NCI-H2196 treated with DMSO at 0.1 percent for 48 hours (cell line): ENCODE results near the gene P2RX2.

Experiments
- DNase-seq: peaks from one replicate; lab custom pipeline; 2025; ENCODE audit not compliant: unreplicated experiment; lab: John Stamatoyannopoulos, UW

The P2RX2 gene

GRCh38 chr12:132619386-132620112, 973 bp downstream of the P2RX2 start:
- DNase-seq: no peak

- no peak for DNase-seq
Observed at GRCh38 chr12:132620113-132620898, 1.7 kb downstream of the P2RX2 start.

GRCh38 chr12:132620899-132621656, 2.5 kb downstream of the P2RX2 start:
- no peak for DNase-seq

GRCh38 chr12:132621657-132622435, 3.3 kb downstream of the P2RX2 start:
- DNase-seq: no peak

GRCh38 chr12:132622437-132623071, 4.0 kb downstream of the P2RX2 start:
- no peak for DNase-seq

GRCh38 chr12:132623072-132623869, 4.7 kb downstream of the P2RX2 start:
- DNase-seq: no peak

GRCh38 chr12:132624186-132624855, 5.7 kb downstream of the P2RX2 start:
- DNase-seq: no peak

GRCh38 chr12:132624910-132625630, 6.5 kb downstream of the P2RX2 start:
- no peak for DNase-seq

- no peak for DNase-seq
Observed at GRCh38 chr12:132625731-132626430, 7.3 kb downstream of the P2RX2 start.

- no peak for DNase-seq
Observed at GRCh38 chr12:132629330-132629729, 10.8 kb downstream of the P2RX2 start.

- no peak for DNase-seq
Observed at GRCh38 chr12:132630672-132631071, 12.1 kb downstream of the P2RX2 start.

- DNase-seq: no peak
Observed at GRCh38 chr12:132631666-132632065, 13.1 kb downstream of the P2RX2 start.

GRCh38 chr12:132632521-132633228, 14.1 kb downstream of the P2RX2 start:
- DNase-seq: no peak

GRCh38 chr12:132633398-132633797, 14.8 kb downstream of the P2RX2 start:
- no peak for DNase-seq

GRCh38 chr12:132633901-132634300, 15.3 kb downstream of the P2RX2 start:
- no peak for DNase-seq

- DNase-seq: no peak
Observed at GRCh38 chr12:132634411-132634990, 15.9 kb downstream of the P2RX2 start.
